ENCODE results near the gene PPP1R37.
"Not testable (repeated sequence)": the region's sequence is repeated elsewhere in the genome, so short reads cannot be mapped to it uniquely, and the experiment has no call there.

The PPP1R37 gene

GRCh38 chr19:45117671-45118070, 24.7 kb downstream of the PPP1R37 start:
- no peak for DNase-seq

- no peak for DNase-seq
Measured at GRCh38 chr19:45118106-45118505, 25.1 kb downstream of the PPP1R37 start.

- DNase-seq, result not testable (repeated sequence)
Measured at GRCh38 chr19:45118591-45119355, 25.8 kb downstream of the PPP1R37 start.

- no peak for DNase-seq
Measured at GRCh38 chr19:45119582-45119981, 26.6 kb downstream of the PPP1R37 start.

GRCh38 chr19:45121827-45122345, 28.9 kb downstream of the PPP1R37 start:
- no peak for DNase-seq

GRCh38 chr19:45122832-45123231, 29.9 kb downstream of the PPP1R37 start:
- DNase-seq, result no peak

- no peak for DNase-seq
Measured at GRCh38 chr19:45123440-45123850, 30.5 kb downstream of the PPP1R37 start.

- DNase-seq, result no peak
Measured at GRCh38 chr19:45124021-45124420, 31.0 kb downstream of the PPP1R37 start.

GRCh38 chr19:45125360-45125759, 32.4 kb downstream of the PPP1R37 start:
- DNase-seq, result no peak

GRCh38 chr19:45125975-45126493, 33.1 kb downstream of the PPP1R37 start:
- DNase-seq, result peak; percentile 60 to 66

- DNase-seq, result no peak
Measured at GRCh38 chr19:45126654-45127053, 33.7 kb downstream of the PPP1R37 start.

GRCh38 chr19:45128146-45128545, 35.2 kb downstream of the PPP1R37 start:
- no peak for DNase-seq

- DNase-seq, result no peak
Measured at GRCh38 chr19:45128806-45129205, 35.8 kb downstream of the PPP1R37 start.

- DNase-seq, result no peak
Measured at GRCh38 chr19:45130236-45130635, 37.3 kb downstream of the PPP1R37 start.

- peak; percentile 22 to 32 for DNase-seq
Measured at GRCh38 chr19:45130888-45131615, 38.1 kb downstream of the PPP1R37 start.

- no peak for DNase-seq
Measured at GRCh38 chr19:45133661-45134060, 40.7 kb downstream of the PPP1R37 start.

GRCh38 chr19:45135176-45135885, 42.4 kb downstream of the PPP1R37 start:
- no peak for DNase-seq

- no peak for DNase-seq
Measured at GRCh38 chr19:45136507-45137178, 43.7 kb downstream of the PPP1R37 start.

- no peak for DNase-seq
Measured at GRCh38 chr19:45137179-45137761, 44.3 kb downstream of the PPP1R37 start.

- DNase-seq, result no peak
Measured at GRCh38 chr19:45138303-45138751, 45.3 kb downstream of the PPP1R37 start.

- no peak for DNase-seq
Measured at GRCh38 chr19:45139286-45140143, 46.5 kb downstream of the PPP1R37 start.
